CD4-positive, alpha-beta T cell treated with Interleukin-2 at 100 ng/mL for 4 hours (primary cell): Measurements from ENCODE around the gene ARFGAP3.

Source experiments
- DNase-seq: peaks from one replicate; pipeline ENCODE4 v3.0.0-alpha.2; 2020; ENCODE audit warnings: low spot score

Gene ARFGAP3

GRCh38 chr22:42883970-42884369 is 26.9 kb upstream of the ARFGAP3 start:
- DNase-seq = no peak

GRCh38 chr22:42883121-42883520 is 26.0 kb upstream of the ARFGAP3 start:
- DNase-seq = no peak

GRCh38 chr22:42881982-42882656 is 25.0 kb upstream of the ARFGAP3 start:
- DNase-seq = no peak

GRCh38 chr22:42881298-42881697 is 24.2 kb upstream of the ARFGAP3 start:
- no peak for DNase-seq

GRCh38 chr22:42880815-42881214 is 23.7 kb upstream of the ARFGAP3 start:
- no peak for DNase-seq

GRCh38 chr22:42879371-42880021 is 22.4 kb upstream of the ARFGAP3 start:
- no peak for DNase-seq

GRCh38 chr22:42878561-42879305 is 21.7 kb upstream of the ARFGAP3 start:
- no peak for DNase-seq

GRCh38 chr22:42877597-42878340 is 20.7 kb upstream of the ARFGAP3 start:
- no peak for DNase-seq

GRCh38 chr22:42877158-42877557 is 20.1 kb upstream of the ARFGAP3 start:
- DNase-seq = no peak

GRCh38 chr22:42876041-42876440 is 19.0 kb upstream of the ARFGAP3 start:
- DNase-seq = no peak

GRCh38 chr22:42874010-42874409 is 16.9 kb upstream of the ARFGAP3 start:
- DNase-seq = no peak

- DNase-seq = no peak
These were observed 16.3 kb upstream of the ARFGAP3 start for GRCh38 chr22:42873356-42873755.

- DNase-seq = no peak
These were observed 15.7 kb upstream of the ARFGAP3 start for GRCh38 chr22:42872821-42873220.

- DNase-seq = no peak
These were observed 14.3 kb upstream of the ARFGAP3 start for GRCh38 chr22:42871146-42872050.

- no peak for DNase-seq
These were observed 12.9 kb upstream of the ARFGAP3 start for GRCh38 chr22:42869888-42870480.

GRCh38 chr22:42869463-42869862 is 12.4 kb upstream of the ARFGAP3 start:
- no peak for DNase-seq

- no peak for DNase-seq
These were observed 11.7 kb upstream of the ARFGAP3 start for GRCh38 chr22:42868751-42869251.

GRCh38 chr22:42866100-42866499 is 9.0 kb upstream of the ARFGAP3 start:
- no peak for DNase-seq

- DNase-seq = no peak
These were observed 8.5 kb upstream of the ARFGAP3 start for GRCh38 chr22:42865536-42865935.

GRCh38 chr22:42863349-42863961 is 6.4 kb upstream of the ARFGAP3 start:
- DNase-seq = peak; percentile 15
